ENCODE measurements around the gene CRYZL1. TPM values are rescaled to one million over a fixed set of nuclear protein-coding genes. Genes with fewer than 3 reads are reported as not detected.

Gene CRYZL1
- total RNA-seq, 2 experiments from 2014 or later, result 28.6 to 30.5 TPM

DNA sequence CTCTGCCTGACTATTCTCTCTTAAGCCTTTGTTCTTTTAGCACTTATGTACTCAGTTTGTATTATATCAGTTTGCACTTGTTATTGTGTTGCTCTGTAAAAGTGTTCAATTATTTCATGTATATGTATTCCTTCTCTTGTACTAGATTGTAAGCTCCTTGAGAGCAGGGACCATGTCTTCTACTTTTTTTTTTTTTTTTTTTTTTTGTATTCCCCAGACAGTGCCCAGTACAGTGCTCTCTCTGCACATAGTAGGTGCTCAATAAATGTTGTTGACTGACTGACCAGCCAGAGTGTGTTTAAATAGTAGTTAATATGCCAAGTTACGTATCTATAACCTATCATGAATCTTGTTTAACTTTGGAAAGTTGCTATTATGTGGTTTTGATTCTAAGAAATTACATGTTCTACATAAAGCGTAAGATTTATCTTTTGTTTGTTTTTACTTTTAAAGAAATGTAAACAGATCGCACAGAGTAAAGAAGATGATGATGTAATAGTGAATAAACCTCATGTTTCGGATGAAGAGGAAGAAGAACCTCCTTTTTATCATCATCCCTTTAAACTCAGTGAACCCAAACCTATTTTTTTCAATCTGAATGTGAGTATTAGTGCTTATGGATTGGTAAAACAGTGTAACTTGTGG, 82.6 kb downstream of the CRYZL1 start:
- H3K36me3 Mint-ChIP-seq (ENCODE audit: low read depth), result peaks cover 95% of the 10 kb centered on the region
- ChIA-PET CTCF (interaction anchor here (1.0 to 2.1 kb wide), 3 partner anchors 17 to 47 kb away, joined by 3 to 10 read pairs (median 3); partner anchors contain the start of genes GART and SON), POLR2A (interaction anchor here (1.1 to 5.1 kb wide), 4 partner anchors 16 to 29 kb away, joined by 3 to 29 read pairs (median 6); partner anchors contain the start of genes DONSON, GART and SON)
- DNase-seq (no peak), ATAC-seq (ENCODE audit: poor library complexity) (no peak)
- no peaks in the 10 kb centered on the region for H3K9me3 ChIP-seq (ENCODE audit: control insufficient read depth in 1 of 2, insufficient read depth in 1 of 2, low read length in 2 of 2)
- intact Hi-C loops (cut with DNase I, micrococcal nuclease), result no loop called here
- H3K9me3 Mint-ChIP-seq, result no peaks in the 10 kb centered on the region
- H3K4me1 Mint-ChIP-seq (ENCODE audit: low read depth), result peaks cover 83% of the 10 kb centered on the region
- H3K27me3 Mint-ChIP-seq, result no peaks in the 10 kb centered on the region
- H3K27me3 ChIP-seq (ENCODE audit: control insufficient read depth in 1 of 2, insufficient read depth in 2 of 2, low read length in 2 of 2), result no peaks in the 10 kb centered on the region
- H3K4me1 ChIP-seq (ENCODE audit: insufficient read depth, low read length), result peaks cover 3% of the 10 kb centered on the region
- no peak overlapping the region for H3K4me3 ChIP-seq (ENCODE audit: low read length)
- H3K27ac ChIP-seq (ENCODE audit: low read depth in 1 of 2, low read length in 2 of 2), result no peak overlapping the region
- TF ChIP-seq, protein P1, sequence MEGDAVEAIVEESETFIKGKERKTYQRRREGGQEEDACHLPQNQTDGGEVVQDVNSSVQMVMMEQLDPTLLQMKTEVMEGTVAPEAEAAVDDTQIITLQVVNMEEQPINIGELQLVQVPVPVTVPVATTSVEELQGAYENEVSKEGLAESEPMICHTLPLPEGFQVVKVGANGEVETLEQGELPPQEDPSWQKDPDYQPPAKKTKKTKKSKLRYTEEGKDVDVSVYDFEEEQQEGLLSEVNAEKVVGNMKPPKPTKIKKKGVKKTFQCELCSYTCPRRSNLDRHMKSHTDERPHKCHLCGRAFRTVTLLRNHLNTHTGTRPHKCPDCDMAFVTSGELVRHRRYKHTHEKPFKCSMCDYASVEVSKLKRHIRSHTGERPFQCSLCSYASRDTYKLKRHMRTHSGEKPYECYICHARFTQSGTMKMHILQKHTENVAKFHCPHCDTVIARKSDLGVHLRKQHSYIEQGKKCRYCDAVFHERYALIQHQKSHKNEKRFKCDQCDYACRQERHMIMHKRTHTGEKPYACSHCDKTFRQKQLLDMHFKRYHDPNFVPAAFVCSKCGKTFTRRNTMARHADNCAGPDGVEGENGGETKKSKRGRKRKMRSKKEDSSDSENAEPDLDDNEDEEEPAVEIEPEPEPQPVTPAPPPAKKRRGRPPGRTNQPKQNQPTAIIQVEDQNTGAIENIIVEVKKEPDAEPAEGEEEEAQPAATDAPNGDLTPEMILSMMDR (IDR thresholded peaks at IDR 0.05), result no peak
- peak overlapping the region; percentile 15 for H3K27ac Mint-ChIP-seq
- H3K36me3 ChIP-seq (ENCODE audit: insufficient read depth, low read length), result peaks cover 90% of the 10 kb centered on the region
- no peak overlapping the region for H3K4me3 Mint-ChIP-seq

- Mint-ChIP-seq H3K4me3 (no peak overlapping the region), H3K9me3 (no peaks in the 10 kb centered on the region), H3K36me3 (ENCODE audit: low read depth) (peaks cover 96% of the 10 kb centered on the region), H3K4me1 (ENCODE audit: low read depth) (peaks cover 77% of the 10 kb centered on the region), H3K27me3 (no peaks in the 10 kb centered on the region), H3K27ac (no peak overlapping the region)
- DNase-seq, result no peak
- H3K36me3 ChIP-seq (ENCODE audit: insufficient read depth, low read length), result peaks cover 90% of the 10 kb centered on the region
- POLR2A ChIA-PET, result interaction anchor here (2.8 to 5.1 kb wide), 2 partner anchors 15 to 31 kb away, joined by 11 to 29 read pairs; partner anchors contain the start of genes DONSON, GART and SON
- intact Hi-C loops (cut with DNase I, micrococcal nuclease), result no loop called here
- H3K4me1 ChIP-seq (ENCODE audit: insufficient read depth, low read length), result peaks cover 10% of the 10 kb centered on the region
- ATAC-seq (ENCODE audit: poor library complexity), result no peak
- H3K27me3 ChIP-seq (ENCODE audit: control insufficient read depth in 1 of 2, insufficient read depth in 2 of 2, low read length in 2 of 2), result no peaks in the 10 kb centered on the region
- H3K4me3 ChIP-seq (ENCODE audit: low read length), result no peak overlapping the region
- CTCF ChIA-PET, result interaction anchor here (1.0 to 2.1 kb wide), 3 partner anchors 15 to 48 kb away, joined by 3 to 10 read pairs (median 3); partner anchors contain the start of genes GART and SON
- no peak overlapping the region for H3K27ac ChIP-seq (ENCODE audit: low read depth in 1 of 2, low read length in 2 of 2)
- H3K9me3 ChIP-seq (ENCODE audit: control insufficient read depth in 1 of 2, insufficient read depth in 1 of 2, low read length in 2 of 2), result no peaks in the 10 kb centered on the region
- TF ChIP-seq, protein P1 (IDR thresholded peaks at IDR 0.05), result no peak
These were observed 84.1 kb downstream of the CRYZL1 start for GRCh38 chr21:33557447-33557846.

DNA sequence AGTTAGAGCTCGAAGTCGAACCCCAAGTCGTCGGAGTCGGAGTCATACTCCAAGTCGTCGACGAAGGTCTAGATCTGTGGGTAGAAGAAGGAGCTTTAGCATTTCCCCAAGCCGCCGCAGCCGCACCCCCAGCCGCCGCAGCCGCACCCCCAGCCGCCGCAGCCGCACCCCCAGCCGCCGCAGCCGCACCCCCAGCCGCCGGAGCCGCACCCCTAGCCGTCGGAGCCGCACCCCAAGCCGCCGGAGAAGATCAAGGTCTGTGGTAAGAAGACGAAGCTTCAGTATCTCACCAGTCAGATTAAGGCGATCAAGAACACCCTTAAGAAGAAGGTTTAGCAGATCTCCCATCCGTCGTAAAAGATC, 86.6 kb downstream of the CRYZL1 start:
- Mint-ChIP-seq H3K4me1 (ENCODE audit: low read depth) (peaks cover 64% of the 10 kb centered on the region), H3K36me3 (ENCODE audit: low read depth) (peaks cover 96% of the 10 kb centered on the region), H3K27ac (peak overlapping the region; percentile 58), H3K4me3 (peak overlapping the region; percentile 54), H3K9me3 (no peaks in the 10 kb centered on the region), H3K27me3 (no peaks in the 10 kb centered on the region)
- Histone ChIP-seq H3K27me3 (ENCODE audit: control insufficient read depth in 1 of 2, insufficient read depth in 2 of 2, low read length in 2 of 2) (no peaks in the 10 kb centered on the region), H3K9me3 (ENCODE audit: control insufficient read depth in 1 of 2, insufficient read depth in 1 of 2, low read length in 2 of 2) (no peaks in the 10 kb centered on the region), H3K36me3 (ENCODE audit: insufficient read depth, low read length) (peaks cover 97% of the 10 kb centered on the region), H3K27ac (ENCODE audit: low read depth in 1 of 2, low read length in 2 of 2) (no peak overlapping the region), H3K4me1 (ENCODE audit: insufficient read depth, low read length) (peaks cover 13% of the 10 kb centered on the region), H3K4me3 (ENCODE audit: low read length) (no peak overlapping the region)
- POLR2A ChIA-PET, result interaction anchor here (0.8 to 5.1 kb wide), 4 partner anchors 11 to 36 kb away, joined by 3 to 29 read pairs (median 7); partner anchors contain the start of genes DONSON, GART and SON
- intact Hi-C loops (cut with DNase I, micrococcal nuclease), result no loop called here
- ATAC-seq (ENCODE audit: poor library complexity) (no peak), DNase-seq (peak in 1 of 14 experiments; percentile 25)
- CTCF ChIA-PET, result interaction anchor here (1.2 kb wide), 1 partner anchor 51 kb away, joined by 4 read pairs; no protein-coding TSS in a partner anchor
- TF ChIP-seq, protein P1 (IDR thresholded peaks at IDR 0.05), result no peak
